PC-9 (cell line): Measurements from ENCODE around the gene FILIP1.

Experiments used
- EZH2 ChIP-seq: fragments of 200-600 bp; sonication (generic); IDR thresholded peaks from 2 replicates; pipeline ENCODE4 v1.8.0; 2017; ENCODE audit warnings: antibody characterized with exemption, low read depth
- TF ChIP-seq, protein P1 (sequence below): fragments of 200-600 bp; sonication (generic); conservative IDR thresholded peaks from 2 replicates; pipeline ENCODE4 v1.6.1; 2017; ENCODE audit warnings: mixed run types, antibody characterized with exemption, mild to moderate bottlenecking, moderate library complexity

GRCh38 chr6:75244063-75244584 lies 249.5 kb downstream of the FILIP1 start:
- TF ChIP-seq, protein P1, sequence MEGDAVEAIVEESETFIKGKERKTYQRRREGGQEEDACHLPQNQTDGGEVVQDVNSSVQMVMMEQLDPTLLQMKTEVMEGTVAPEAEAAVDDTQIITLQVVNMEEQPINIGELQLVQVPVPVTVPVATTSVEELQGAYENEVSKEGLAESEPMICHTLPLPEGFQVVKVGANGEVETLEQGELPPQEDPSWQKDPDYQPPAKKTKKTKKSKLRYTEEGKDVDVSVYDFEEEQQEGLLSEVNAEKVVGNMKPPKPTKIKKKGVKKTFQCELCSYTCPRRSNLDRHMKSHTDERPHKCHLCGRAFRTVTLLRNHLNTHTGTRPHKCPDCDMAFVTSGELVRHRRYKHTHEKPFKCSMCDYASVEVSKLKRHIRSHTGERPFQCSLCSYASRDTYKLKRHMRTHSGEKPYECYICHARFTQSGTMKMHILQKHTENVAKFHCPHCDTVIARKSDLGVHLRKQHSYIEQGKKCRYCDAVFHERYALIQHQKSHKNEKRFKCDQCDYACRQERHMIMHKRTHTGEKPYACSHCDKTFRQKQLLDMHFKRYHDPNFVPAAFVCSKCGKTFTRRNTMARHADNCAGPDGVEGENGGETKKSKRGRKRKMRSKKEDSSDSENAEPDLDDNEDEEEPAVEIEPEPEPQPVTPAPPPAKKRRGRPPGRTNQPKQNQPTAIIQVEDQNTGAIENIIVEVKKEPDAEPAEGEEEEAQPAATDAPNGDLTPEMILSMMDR = no peak
- no peak for TF ChIP-seq EZH2
